HG03571 (cell line): ENCODE measurements around the gene RRP1B.

Source experiments
- ATAC-seq: cut with Tn5 transposase; IDR thresholded peaks from one replicate; pipeline ENCODE4 v1.9.1; 2021; ENCODE audit not compliant: unreplicated experiment

Gene RRP1B

GRCh38 chr21:43739621-43740435 lies 80.5 kb downstream of the RRP1B start:
- no peak for ATAC-seq

- ATAC-seq = no peak
These were observed 81.3 kb downstream of the RRP1B start for GRCh38 chr21:43740497-43741156.

GRCh38 chr21:43741423-43742096 lies 82.2 kb downstream of the RRP1B start:
- ATAC-seq = no peak

- ATAC-seq = no peak
These were observed 84.6 kb downstream of the RRP1B start for GRCh38 chr21:43743947-43744346.

GRCh38 chr21:43744725-43745124 lies 85.4 kb downstream of the RRP1B start:
- ATAC-seq = no peak
